BJ (cell line): ENCODE data around the gene SHROOM3. TPM values are rescaled to one million over a fixed set of nuclear protein-coding genes. Genes with fewer than 3 reads are reported as not detected.

Experiments used
- CTCF ChIA-PET: fragments of 350-600 bp; formaldehyde crosslinking; extraction: SDS; loops from one replicate; lab custom pipeline; 2021; ENCODE audit warnings: antibody characterized with exemption, inconsistent platforms; lab: Yijun Ruan, JAX
- POLR2A ChIA-PET: fragments of 300-600 bp; sonication (Branson Sonifier 250); formaldehyde crosslinking; extraction: SDS; loops from one replicate; lab custom pipeline; 2021; ENCODE audit warnings: antibody characterized with exemption; lab: Charles Lee
- DNase-seq: peaks from one replicate; pipeline ENCODE4 v3.0.0-alpha.2; 2011; ENCODE audit warnings: low read depth
- H3K27me3 ChIP-seq: 2 replicates; pipeline ENCODE4 v1.6.0; 2011; ENCODE audit warnings: low read length; ENCODE audit not compliant: control insufficient read depth, insufficient read depth
- H3K36me3 ChIP-seq: 2 replicates; pipeline ENCODE4 v1.5.1; 2011; ENCODE audit warnings: low read length; ENCODE audit not compliant: control insufficient read depth, insufficient read depth
- H3K4me3 ChIP-seq: 2 replicates; pipeline ENCODE4 v1.5.1; 2011; ENCODE audit warnings: low read depth, mild to moderate bottlenecking, control low read depth, low read length
- polyA plus RNA-seq: library from polyadenylated mRNA; depleted of rRNA; stranded (reverse); fragments of >200 nt; gene quantifications from 2 replicates; pipeline ENCODE4 v1.2.3, GENCODE V29; 2011
- TF ChIP-seq, protein P1 (sequence below): IDR thresholded peaks from 2 replicates; pipeline ENCODE4 v1.5.1; 2011; ENCODE audit warnings: low read depth, mild to moderate bottlenecking, control low read depth, inconsistent platforms, low read length, moderate library complexity; ENCODE audit not compliant: insufficient read depth

Gene SHROOM3
- polyA plus RNA-seq, 1 experiment: 46.1 TPM

DNA sequence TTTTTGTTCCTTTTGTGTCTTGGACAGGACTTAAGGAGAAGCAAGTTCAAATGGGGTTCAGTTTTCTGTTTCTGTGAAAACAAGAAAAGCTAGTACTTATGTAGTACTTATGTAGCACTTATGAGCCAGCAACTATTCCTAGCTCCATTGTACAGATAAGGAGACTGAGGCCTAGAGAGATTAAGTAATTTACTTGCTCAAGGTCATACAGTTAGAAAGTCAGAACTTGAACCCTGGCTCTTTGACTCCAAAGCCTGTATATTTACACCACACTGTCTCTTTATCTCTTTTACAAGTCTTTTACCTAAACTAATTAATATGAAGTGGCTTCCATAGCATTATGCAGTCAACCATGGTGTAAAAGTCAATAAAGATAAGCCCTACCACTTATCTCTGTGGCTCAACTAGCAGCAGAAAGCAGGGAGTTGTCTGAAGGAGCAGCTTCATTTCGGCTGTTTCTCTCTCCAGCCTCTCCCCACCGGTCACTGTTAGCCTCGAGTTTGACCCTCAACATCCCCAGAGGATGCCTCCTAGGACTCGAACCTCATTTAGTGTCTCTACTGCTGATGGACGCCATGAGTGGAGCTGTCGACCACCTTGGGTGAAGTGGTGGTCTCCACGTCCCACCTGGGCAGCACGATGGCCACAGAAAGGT lies 209.9 kb downstream of the SHROOM3 start:
- DNase-seq: no peak

DNA sequence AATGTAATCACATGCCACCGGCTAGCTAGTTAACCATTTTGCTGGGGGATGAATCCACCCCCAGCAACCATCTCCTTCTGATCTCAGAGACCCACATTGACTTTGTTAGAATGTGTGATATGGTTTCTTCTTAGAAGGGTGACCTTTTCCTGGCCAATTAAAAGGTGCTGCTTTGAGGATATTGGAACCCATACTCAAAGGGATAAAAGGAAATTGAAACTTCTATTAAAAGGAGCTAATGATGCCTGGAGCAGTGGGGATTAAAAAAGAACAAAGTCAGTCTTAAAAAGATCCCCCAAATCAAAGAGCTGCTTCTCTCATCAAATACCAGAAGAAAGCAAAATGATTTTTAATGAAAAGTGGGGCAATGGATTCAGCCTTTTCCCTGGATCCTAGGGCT lies 214.1 kb downstream of the SHROOM3 start:
- ChIA-PET CTCF (interaction anchor here (0.7 to 1.5 kb wide), 2 partner anchors 9 to 67 kb away, joined by 3 to 6 read pairs; no protein-coding TSS in a partner anchor), POLR2A (no interaction called here)
- TF ChIP-seq, protein P1, sequence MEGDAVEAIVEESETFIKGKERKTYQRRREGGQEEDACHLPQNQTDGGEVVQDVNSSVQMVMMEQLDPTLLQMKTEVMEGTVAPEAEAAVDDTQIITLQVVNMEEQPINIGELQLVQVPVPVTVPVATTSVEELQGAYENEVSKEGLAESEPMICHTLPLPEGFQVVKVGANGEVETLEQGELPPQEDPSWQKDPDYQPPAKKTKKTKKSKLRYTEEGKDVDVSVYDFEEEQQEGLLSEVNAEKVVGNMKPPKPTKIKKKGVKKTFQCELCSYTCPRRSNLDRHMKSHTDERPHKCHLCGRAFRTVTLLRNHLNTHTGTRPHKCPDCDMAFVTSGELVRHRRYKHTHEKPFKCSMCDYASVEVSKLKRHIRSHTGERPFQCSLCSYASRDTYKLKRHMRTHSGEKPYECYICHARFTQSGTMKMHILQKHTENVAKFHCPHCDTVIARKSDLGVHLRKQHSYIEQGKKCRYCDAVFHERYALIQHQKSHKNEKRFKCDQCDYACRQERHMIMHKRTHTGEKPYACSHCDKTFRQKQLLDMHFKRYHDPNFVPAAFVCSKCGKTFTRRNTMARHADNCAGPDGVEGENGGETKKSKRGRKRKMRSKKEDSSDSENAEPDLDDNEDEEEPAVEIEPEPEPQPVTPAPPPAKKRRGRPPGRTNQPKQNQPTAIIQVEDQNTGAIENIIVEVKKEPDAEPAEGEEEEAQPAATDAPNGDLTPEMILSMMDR: no peak
- no peaks in the 10 kb centered on the region for H3K27me3 ChIP-seq
- no peak for DNase-seq
- no peaks in the 10 kb centered on the region for H3K36me3 ChIP-seq
- no peak overlapping the region for H3K4me3 ChIP-seq

More for the DNA sequence above, 209.9 kb downstream of the SHROOM3 start:
- POLR2A ChIA-PET: interaction anchor here (0.6 kb wide), 1 partner anchor 9 kb away, joined by 3 read pairs; no protein-coding TSS in a partner anchor
- TF ChIP-seq, protein P1: no peak
- CTCF ChIA-PET: no interaction called here
- H3K4me3 ChIP-seq: no peak overlapping the region
- no peaks in the 10 kb centered on the region for H3K36me3 ChIP-seq
- no peaks in the 10 kb centered on the region for H3K27me3 ChIP-seq

DNA sequence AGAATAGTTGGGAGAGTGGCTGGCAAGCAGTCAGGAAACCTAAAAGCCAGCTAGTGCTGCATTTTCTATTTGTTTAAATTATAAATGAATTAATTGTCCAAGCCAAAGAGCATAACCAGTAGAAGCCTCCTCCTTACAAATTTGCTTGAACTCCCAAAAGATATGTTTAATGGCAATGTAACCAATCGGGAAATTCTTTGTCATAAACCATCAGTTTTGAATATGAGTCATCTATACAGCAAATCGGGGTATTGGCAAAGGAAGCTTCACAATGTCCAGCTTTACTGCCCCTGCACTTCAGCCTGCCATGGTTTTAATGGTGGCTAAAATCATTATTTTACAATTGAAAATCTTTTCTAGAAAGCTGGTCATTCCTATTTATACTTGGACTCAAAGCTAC lies 216.6 kb downstream of the SHROOM3 start:
- Histone ChIP-seq H3K27me3 (no peaks in the 10 kb centered on the region), H3K36me3 (no peaks in the 10 kb centered on the region), H3K4me3 (no peak overlapping the region)
- POLR2A ChIA-PET: no interaction called here
- TF ChIP-seq, protein P1: no peak
- CTCF ChIA-PET: interaction anchor here (0.6 to 1.9 kb wide), 2 partner anchors 105 to 142 kb away, joined by 3 to 5 read pairs; no protein-coding TSS in a partner anchor
- no peak for DNase-seq

DNA sequence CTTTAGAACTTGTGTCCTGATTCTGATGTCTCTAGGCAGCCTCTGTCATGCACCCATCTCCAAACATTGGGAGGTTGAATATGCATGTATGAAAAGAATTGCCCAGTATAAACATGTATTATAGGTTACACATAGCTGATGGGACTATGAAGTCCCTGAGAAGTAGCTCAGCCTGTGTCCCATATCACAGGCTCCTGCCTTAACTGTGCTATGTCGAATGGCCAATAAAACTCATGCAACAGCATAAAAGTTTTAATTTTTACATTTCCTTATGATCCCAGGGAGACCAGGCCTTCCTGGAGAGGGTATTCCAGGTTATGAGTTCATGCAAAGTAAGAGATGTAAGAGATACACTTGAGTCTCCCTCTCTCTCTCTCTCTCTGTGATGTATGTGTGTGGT lies 217.4 kb downstream of the SHROOM3 start:
- TF ChIP-seq, protein P1: no peak
- ChIA-PET CTCF (interaction anchor here (0.6 to 1.9 kb wide), 4 partner anchors 18 to 142 kb away, joined by 3 to 5 read pairs (median 4); no protein-coding TSS in a partner anchor), POLR2A (interaction anchor here (0.9 kb wide), 1 partner anchor 86 kb away, joined by 3 read pairs; no protein-coding TSS in a partner anchor)
- Histone ChIP-seq H3K4me3 (no peak overlapping the region), H3K36me3 (no peaks in the 10 kb centered on the region), H3K27me3 (no peaks in the 10 kb centered on the region)
- no peak for DNase-seq

DNA sequence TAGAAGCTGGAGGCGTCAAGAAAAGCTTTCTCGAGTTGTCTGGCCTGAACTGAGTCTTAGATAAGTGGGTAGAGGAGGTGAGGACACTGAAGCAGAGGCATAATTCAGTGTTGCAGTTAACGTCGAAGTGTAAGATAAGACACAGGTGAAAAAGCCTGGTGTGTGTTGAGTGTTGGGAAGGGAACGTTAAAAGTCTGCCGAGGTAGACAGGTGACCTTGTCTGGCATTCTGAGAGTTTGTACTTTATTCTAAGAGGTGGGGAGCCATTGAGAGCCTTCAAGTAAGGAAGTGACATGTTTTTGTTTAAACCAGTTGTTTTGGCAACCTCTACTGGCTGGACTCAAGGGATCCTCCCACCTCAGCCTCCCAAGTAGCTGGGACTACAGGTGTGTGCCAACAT lies 219.1 kb downstream of the SHROOM3 start:
- DNase-seq: no peak
- TF ChIP-seq, protein P1: no peak
- H3K36me3 ChIP-seq: no peaks in the 10 kb centered on the region
- no peak overlapping the region for H3K4me3 ChIP-seq
- no peaks in the 10 kb centered on the region for H3K27me3 ChIP-seq
- CTCF ChIA-PET: interaction anchor here (0.6 to 2.0 kb wide), 2 partner anchors 14 to 15 kb away, joined by 4 to 6 read pairs; no protein-coding TSS in a partner anchor
- POLR2A ChIA-PET: no interaction called here
